ENCODE measurements around the gene SNRNP25.
"Not testable (repeated sequence)": the region's sequence is repeated elsewhere in the genome, so short reads cannot be mapped to it uniquely, and the experiment has no call there.

SNRNP25 gene

GRCh38 chr16:53346-54236 lies at the start of gene SNRNP25, which contains the start of gene POLR3K:
Gene SNRNP25 (plus strand): TSS chr16:53828. CDS start chr16:54017, 189 bp downstream.
Gene POLR3K (minus strand): TSS chr16:53608. CDS start chr16:53586, 22 bp downstream.
- H3K4me3 ChIP-seq (ENCODE audit: control insufficient read depth, low read depth, low read length): peak within 1 kb of the TSS; percentile 86
- DNase-seq (ENCODE audit: low read depth): peak; percentile 96
- TF ChIP-seq CTCF (conservative IDR thresholded peaks at IDR 0.05; ENCODE audit: control insufficient read depth, insufficient read depth, low read depth, low read length): no peak

GRCh38 chr16:9903-10665 lies 43.5 kb upstream of the SNRNP25 start:
- DNase-seq (ENCODE audit: low read depth): no peak
- H3K4me3 ChIP-seq (ENCODE audit: control insufficient read depth, low read depth, low read length): peak overlapping the region; percentile 24
- no peak for TF ChIP-seq CTCF (conservative IDR thresholded peaks at IDR 0.05; ENCODE audit: control insufficient read depth, insufficient read depth, low read depth, low read length)

GRCh38 chr16:10772-11171 lies 42.9 kb upstream of the SNRNP25 start:
- DNase-seq (ENCODE audit: low read depth); H3K4me3 ChIP-seq (ENCODE audit: control insufficient read depth, low read depth, low read length): not testable (repeated sequence)
- TF ChIP-seq CTCF (conservative IDR thresholded peaks at IDR 0.05; ENCODE audit: control insufficient read depth, insufficient read depth, low read depth, low read length): peak; percentile 30

- not testable (repeated sequence) for DNase-seq (ENCODE audit: low read depth); H3K4me3 ChIP-seq (ENCODE audit: control insufficient read depth, low read depth, low read length)
Observed at GRCh38 chr16:17062-17765, 36.4 kb upstream of the SNRNP25 start.

GRCh38 chr16:20886-21285 lies 32.7 kb upstream of the SNRNP25 start:
- H3K4me3 ChIP-seq (ENCODE audit: control insufficient read depth, low read depth, low read length); DNase-seq (ENCODE audit: low read depth): not testable (repeated sequence)

- not testable (repeated sequence) for DNase-seq (ENCODE audit: low read depth); H3K4me3 ChIP-seq (ENCODE audit: control insufficient read depth, low read depth, low read length)
Observed at GRCh38 chr16:24151-24550, 29.5 kb upstream of the SNRNP25 start.

- not testable (repeated sequence) for H3K4me3 ChIP-seq (ENCODE audit: control insufficient read depth, low read depth, low read length); DNase-seq (ENCODE audit: low read depth)
Observed at GRCh38 chr16:25926-26348, 27.7 kb upstream of the SNRNP25 start.

- not testable (repeated sequence) for DNase-seq (ENCODE audit: low read depth)
Observed at GRCh38 chr16:30627-31026, 23.0 kb upstream of the SNRNP25 start.

GRCh38 chr16:33154-33876 lies 20.3 kb upstream of the SNRNP25 start:
- not testable (repeated sequence) for H3K4me3 ChIP-seq (ENCODE audit: control insufficient read depth, low read depth, low read length); DNase-seq (ENCODE audit: low read depth)

More at GRCh38 chr16:30627-31026, 23.0 kb upstream of the SNRNP25 start:
- not testable (repeated sequence) for H3K4me3 ChIP-seq (ENCODE audit: control insufficient read depth, low read depth, low read length)
